Measurements from ENCODE around the gene CTBS.
"Not testable (repeated sequence)": the region's sequence is repeated elsewhere in the genome, so short reads cannot be mapped to it uniquely, and the experiment has no call there.

Gene CTBS

DNA sequence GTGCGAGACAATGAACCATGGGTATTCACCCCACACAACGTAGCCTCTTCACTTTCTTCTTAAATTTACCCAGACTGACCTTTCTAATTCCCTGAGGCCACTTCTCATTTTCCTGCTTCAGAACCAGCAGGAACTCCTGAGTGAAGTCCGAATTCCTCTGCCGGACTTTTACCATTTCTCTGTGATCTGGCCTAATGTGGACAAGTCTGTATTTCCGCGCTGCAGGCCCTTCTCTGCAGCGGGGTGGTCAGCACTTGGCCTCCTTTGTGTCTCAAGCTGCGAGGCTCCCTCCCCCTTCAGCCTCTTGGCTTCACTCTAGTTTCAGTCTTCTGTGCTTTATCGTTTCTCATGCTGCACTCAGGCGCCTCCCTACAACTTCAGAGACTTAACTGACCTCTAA, 9.4 kb upstream of the CTBS start:
- no peak for DNase-seq

- no peak for DNase-seq
Measured at GRCh38 chr1:84582802-84583587, 8.8 kb upstream of the CTBS start.

DNA sequence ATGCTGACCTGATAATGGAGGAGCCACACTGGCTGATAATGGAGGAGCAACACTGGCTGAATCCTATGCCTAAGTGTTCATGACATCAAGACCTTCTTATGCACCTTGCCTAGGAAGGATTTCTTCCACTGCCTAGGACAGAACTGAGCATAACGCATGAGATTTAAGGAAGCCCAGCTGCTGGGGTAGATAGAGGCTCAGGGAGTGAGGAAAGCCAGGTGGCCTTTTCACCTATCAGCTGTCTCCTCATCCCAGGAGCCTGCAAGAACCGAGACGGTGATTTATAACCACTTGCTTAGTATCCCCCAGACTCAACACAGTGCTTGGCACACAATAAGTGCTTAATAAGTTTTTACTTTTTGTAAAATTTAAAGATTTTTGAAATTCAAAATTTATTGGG, 7.4 kb upstream of the CTBS start:
- DNase-seq: no peak

- no peak for DNase-seq
Measured at GRCh38 chr1:84574936-84575335, 696 bp upstream of the CTBS start.

DNA sequence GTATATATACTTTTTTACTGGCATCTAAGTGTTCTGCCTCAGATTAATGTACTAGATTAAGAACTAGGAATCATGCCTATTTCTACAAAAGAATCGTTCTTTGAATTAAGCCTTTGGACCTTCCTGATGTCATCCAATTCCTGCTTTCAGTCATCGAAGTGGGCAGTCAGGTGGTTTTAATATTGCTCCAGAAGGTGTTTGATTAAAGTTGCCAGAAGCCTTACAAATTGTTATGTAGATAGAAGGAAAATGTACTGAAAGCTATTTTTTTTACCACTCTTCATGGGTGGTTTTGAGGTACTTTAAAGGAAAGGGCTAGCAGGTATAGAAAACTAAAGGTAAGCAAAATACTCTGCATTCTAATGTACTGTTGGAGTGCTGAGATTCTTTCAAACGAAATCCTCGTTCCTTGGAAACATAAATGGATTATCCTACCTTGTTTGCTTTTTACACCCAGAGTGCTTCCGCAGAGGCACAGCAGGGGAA, 716 bp downstream of the CTBS start:
- no peak for DNase-seq

DNA sequence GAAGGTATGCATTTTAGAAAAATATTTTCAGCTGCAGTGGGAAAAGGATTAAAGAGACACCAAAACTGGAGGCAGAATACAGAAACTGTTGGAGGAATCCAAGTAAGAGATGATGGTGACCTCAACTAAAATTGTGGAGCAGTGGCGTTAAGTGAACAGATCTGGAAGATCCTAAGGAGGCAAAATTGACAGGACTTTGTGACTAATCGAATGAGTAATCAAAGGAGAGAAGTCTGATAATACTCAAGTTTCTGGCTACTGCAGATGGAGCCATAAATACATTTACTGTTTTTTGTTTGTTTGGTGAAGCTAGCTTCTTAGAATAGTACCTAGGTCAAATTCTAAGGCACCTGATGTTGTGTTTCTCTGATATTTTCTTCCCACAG, 3.1 kb downstream of the CTBS start:
- no peak for DNase-seq

- DNase-seq: no peak
Measured at GRCh38 chr1:84570436-84571149, 3.6 kb downstream of the CTBS start.

GRCh38 chr1:84569216-84569615, 5.0 kb downstream of the CTBS start:
- peak; percentile 21 to 59 for DNase-seq

DNA sequence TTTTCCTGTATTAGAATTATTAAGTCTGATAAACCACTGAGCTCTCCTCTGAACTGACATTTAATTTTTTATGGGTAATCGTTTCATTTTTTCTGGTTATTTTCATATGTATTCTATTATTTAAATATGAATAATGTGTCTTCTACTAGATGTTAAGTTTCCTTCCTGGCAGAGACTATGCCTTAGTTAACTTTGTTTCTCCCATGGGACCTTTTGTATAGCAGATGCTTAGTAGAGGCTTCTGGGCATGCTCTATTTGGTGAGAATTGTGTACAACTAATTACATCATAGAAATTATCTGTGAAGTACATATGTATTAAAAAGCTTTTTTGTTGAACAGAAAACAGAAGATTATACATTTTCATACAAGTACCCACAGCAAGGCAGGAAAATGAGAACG, 23.4 kb downstream of the CTBS start:
- no peak for DNase-seq

DNA sequence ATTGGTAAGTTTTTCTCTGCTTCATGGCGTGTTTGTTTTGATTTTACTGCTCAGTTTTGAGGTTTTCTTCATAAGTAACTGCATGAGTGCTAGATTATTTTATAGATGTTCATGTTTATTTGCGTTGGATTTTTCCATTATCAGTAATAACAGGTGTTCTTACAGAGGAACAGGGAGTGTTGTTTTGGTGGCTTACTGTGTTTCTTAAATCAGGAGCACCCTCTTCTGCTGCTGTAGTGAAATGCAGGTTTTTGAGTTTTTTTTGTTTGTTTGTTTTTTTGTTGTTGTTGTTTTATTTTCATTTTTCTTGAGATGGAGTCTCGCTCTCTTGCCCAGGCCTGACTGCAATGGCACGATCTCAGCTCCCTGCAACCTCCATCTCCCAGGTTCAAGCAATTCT, 32.6 kb downstream of the CTBS start:
- DNase-seq: no peak

DNA sequence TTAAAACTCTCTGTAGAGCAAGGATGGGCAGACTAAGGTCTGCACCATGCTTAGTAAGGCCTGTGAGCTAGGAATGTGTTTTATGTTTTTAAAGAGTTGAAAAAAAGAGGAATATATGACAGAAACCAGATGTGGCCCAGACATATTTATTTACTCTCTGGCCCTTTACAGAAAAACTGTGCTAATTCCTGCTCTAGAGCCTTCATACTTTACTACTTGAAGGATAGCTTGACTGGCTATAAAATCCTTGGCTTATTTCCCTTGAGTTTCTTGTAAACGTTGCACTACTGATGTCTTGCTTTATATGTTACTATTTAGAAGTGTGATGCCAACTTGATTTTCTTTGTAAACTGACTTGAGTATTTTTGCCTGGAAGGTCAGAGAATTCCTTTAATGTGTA, 33.5 kb downstream of the CTBS start:
- DNase-seq: no peak

GRCh38 chr1:84539972-84540371, 34.3 kb downstream of the CTBS start:
- no peak for DNase-seq

- DNase-seq: no peak
Measured at GRCh38 chr1:84538599-84538998, 35.6 kb downstream of the CTBS start.

DNA sequence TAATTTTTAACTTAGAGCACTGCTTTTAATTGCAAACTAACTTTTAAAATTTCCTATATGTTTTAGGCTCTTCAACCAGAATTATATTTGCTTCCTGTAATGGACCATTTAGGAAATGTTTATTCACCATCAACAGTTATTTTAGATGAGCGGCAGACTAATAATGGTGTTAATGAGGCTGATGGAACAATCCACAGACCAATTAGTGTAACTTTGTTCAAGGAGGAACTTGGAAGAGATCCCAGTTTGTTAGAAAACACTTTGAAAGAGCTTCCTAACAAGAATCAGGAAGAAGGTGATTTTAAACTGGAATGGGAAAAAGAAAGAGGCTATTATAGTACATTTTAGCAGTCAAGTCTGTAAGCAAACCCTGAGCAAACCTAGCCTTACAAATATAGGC, 48.5 kb downstream of the CTBS start:
- DNase-seq: no peak

GRCh38 chr1:84524590-84524989, 49.6 kb downstream of the CTBS start:
- DNase-seq: no peak

- no peak for DNase-seq
Measured at GRCh38 chr1:84510668-84511067, 63.6 kb downstream of the CTBS start.

DNA sequence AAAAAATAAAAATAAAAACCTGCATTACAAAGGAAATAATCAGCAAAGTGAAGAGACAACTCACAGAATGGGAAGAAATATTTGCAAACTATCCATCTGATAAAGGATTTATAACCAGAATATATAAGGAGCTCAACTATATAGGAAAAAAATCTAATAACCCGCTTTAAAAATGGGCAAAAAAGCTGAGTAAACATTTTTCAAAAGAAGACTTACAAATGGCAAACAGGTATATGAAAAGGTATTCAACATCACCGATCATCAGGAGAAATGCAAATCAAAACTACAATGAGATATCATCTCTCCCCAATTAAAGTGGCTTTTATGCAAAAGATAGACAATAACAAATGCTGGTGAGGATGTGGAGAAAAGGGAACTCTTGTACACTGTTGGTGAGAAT, 64.1 kb downstream of the CTBS start:
- DNase-seq: no peak

DNA sequence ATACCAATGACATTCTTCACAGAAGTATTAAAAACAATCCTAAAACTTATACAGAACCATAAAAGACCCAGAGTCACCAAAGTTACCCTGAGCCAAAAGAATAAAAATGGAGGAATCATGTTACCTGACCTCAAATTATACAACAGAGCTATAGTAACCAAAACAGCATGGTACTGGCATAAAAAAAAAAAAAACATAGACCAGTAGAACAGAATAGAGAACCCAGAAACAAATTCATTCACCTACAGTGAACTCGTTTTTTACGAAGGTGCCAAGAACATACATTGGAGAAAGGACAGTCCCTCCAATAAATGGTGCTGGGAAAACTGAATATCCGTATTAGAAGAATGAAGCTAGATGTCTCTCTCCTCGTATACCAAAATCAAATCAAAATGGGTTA, 65.2 kb downstream of the CTBS start:
- DNase-seq: no peak

- DNase-seq: no peak
Measured at GRCh38 chr1:84508510-84508909, 65.7 kb downstream of the CTBS start.

DNA sequence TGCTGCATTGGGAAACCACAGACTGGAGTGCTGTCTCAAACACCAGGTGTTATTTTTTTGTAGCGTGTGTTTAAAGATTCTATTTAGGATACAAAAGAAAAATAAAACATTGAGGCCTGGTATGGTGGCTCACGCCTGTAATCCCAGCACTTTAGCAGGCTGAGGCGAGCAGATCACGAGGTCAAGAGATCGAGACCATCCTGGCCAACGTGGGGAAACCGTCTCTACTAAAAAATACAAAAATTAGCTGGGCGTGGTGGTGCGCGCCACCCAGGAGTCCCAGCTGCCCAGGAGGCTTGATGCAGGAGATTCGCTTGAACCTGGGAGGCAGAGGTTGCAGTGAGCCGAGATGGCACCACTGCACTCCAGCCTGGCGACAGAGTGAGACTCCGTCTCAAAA, 66.4 kb downstream of the CTBS start:
- not testable (repeated sequence) for DNase-seq

DNA sequence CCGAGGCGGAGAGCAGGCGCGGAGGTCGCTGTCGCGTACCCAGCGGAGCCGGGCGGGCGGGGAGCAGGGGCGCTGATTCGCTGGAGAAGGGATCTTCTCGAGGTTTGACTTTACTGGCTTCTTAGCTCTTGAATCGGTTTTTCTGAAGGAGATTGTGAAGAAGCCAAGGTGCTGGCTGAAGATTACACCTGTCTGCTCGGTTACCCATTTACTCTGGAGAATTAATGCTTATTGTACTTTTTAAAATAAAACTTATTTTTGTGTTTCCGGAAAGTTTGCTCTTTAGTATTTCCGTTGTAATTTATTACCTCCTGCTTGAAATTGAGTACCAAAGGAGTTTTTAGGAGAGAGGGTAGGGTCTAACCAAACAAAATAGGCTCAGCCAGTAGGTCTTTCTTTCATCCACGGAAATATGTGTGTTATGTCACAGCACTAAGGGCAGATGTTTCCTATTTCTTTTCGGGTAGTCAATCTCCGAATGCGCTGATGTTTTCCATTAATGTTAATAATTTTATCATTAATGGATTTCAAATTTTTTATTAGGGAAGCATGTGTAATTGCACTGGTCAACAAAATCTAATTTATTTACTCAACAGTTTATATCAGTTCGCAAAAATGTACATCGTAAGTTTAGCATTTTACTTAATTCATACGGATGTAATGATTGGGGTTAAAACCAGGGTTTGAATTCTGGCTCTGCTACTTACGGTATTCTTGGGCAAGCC, 67.3 kb downstream of the CTBS start:
- no peak for DNase-seq

- peak in 1 of 2 experiments; percentile 61 for DNase-seq
Measured at GRCh38 chr1:84506002-84506728, 68.1 kb downstream of the CTBS start, which contains the start of the genes GNG5 and SPATA1. TSS of gene GNG5 (minus strand) at chr1:84506581. CDS start at chr1:84506091, 490 bp downstream. TSS of gene SPATA1 (plus strand) at chr1:84506386. CDS start at chr1:84516360, 9,974 bp downstream.

- no peak for DNase-seq
Measured at GRCh38 chr1:84505493-84506001, 68.7 kb downstream of the CTBS start.
